B cell (primary cell): ENCODE measurements around the gene IDH3A. TPM values are rescaled to one million over a fixed set of nuclear protein-coding genes. Genes with fewer than 3 reads are reported as not detected.

Experiments used
- ATAC-seq: fragments of 200-7000 bp; cut with Tn5 transposase; one replicate; pipeline ENCODE4 v1.10.0; 2021; ENCODE audit warnings: low read depth, mild to moderate bottlenecking, moderate number of reproducible peaks, moderate library complexity
- CTCF ChIA-PET: fragments of 350-600 bp; sonication (Branson Sonifier 250); formaldehyde crosslinking; loops from one replicate; lab custom pipeline; 2021; ENCODE audit warnings: antibody characterized with exemption, inconsistent platforms; lab: Charles Lee
- POLR2A ChIA-PET: fragments of 350-600 bp; sonication (Branson Sonifier 250); formaldehyde crosslinking; loops from one replicate; lab custom pipeline; 2021; ENCODE audit warnings: antibody characterized with exemption; lab: Charles Lee
- DNase-seq: peaks from one replicate; pipeline ENCODE4 v3.0.0; 2013
- H2AFZ ChIP-seq: 2 replicates; pipeline ENCODE4 v1.6.1; 2012; ENCODE audit warnings: mild to moderate bottlenecking, low read depth, low read length; ENCODE audit not compliant: insufficient read depth, poor library complexity, severe bottlenecking
- H3K27ac ChIP-seq, 2 donors: 1 replicate in 1 of 2; 2 replicates in 1 of 2; pipeline ENCODE4 v1.5.1; 2012 to 2013; ENCODE audit warnings: low read length in 2 of 2, mild to moderate bottlenecking in 2 of 2, moderate library complexity in 1 of 2
- H3K27me3 ChIP-seq, 4 experiments: fragments of 200-600 bp in 1 of 4; sonication (generic) in 1 of 4; replicated peaks in 1 of 4; 1 replicate in 2 of 4; 2 replicates in 2 of 4; pipeline versions ENCODE4 v1.6.1 to v1.7.0; 2013 to 2016; ENCODE audit warnings: low read length in 3 of 4, mild to moderate bottlenecking in 2 of 4, mixed read lengths in 1 of 4, moderate library complexity in 1 of 4; ENCODE audit not compliant: insufficient read depth in 4 of 4, control insufficient read depth in 3 of 4; ENCODE audit errors: control extremely low read depth in 1 of 4
- H3K36me3 ChIP-seq, 2 experiments: replicated peaks in 1 of 2; 1 replicate in 1 of 2; 2 replicates in 1 of 2; pipeline versions ENCODE4 v1.6.1 to v1.7.1; 2013; ENCODE audit warnings: low read length in 1 of 2; ENCODE audit not compliant: insufficient read depth in 2 of 2, control insufficient read depth in 1 of 2; ENCODE audit errors: control extremely low read depth in 1 of 2, extremely low read depth in 1 of 2
- H3K4me1 ChIP-seq, 2 donors: fragments of 200-600 bp in 1 of 2; sonication (generic) in 1 of 2; 1 replicate in 1 of 2; 2 replicates in 1 of 2; pipeline versions ENCODE4 v1.5.1 to v1.6.1; 2013 to 2017; ENCODE audit warnings: low read length in 2 of 2; ENCODE audit not compliant: control insufficient read depth in 2 of 2, insufficient read depth in 2 of 2
- H3K4me2 ChIP-seq: replicated peaks from 2 replicates; pipeline ENCODE3; 2012; ENCODE audit warnings: mild to moderate bottlenecking, low read depth, low read length; ENCODE audit not compliant: poor library complexity, severe bottlenecking
- H3K4me3 ChIP-seq, 5 experiments: fragments of 200-600 bp in 1 of 5; sonication (generic) in 1 of 5; 1 replicate in 3 of 5; 2 replicates in 2 of 5; pipeline versions ENCODE4 v1.5.1 to v1.7.0; 2011 to 2016; ENCODE audit warnings: low read length in 4 of 5, mild to moderate bottlenecking in 4 of 5, low read depth in 2 of 5, control low read depth in 1 of 5, moderate library complexity in 1 of 5; ENCODE audit not compliant: insufficient read depth in 1 of 5; ENCODE audit errors: control extremely low read depth in 1 of 5, extremely low read depth in 1 of 5
- H3K79me2 ChIP-seq: fragments of 200-600 bp; sonication (generic); one replicate; pipeline ENCODE4 v1.6.0; 2016; ENCODE audit warnings: low read length; ENCODE audit not compliant: control insufficient read depth, insufficient read depth
- H3K9ac ChIP-seq: fragments of 200-600 bp; sonication (generic); 2 replicates; pipeline ENCODE4 v1.6.1; 2017; ENCODE audit warnings: mild to moderate bottlenecking, low read length, moderate library complexity
- H3K9me3 ChIP-seq, 3 donors: one replicate each; pipeline versions ENCODE4 v1.6.1 to v1.7.1; 2013; ENCODE audit warnings: low read length in 2 of 3; ENCODE audit not compliant: control insufficient read depth in 2 of 3, insufficient read depth in 1 of 3; ENCODE audit errors: control extremely low read depth in 1 of 3
- H4K20me1 ChIP-seq: 2 replicates; pipeline ENCODE4 v1.6.0; 2012; ENCODE audit warnings: mild to moderate bottlenecking, low read length; ENCODE audit not compliant: insufficient read depth, control insufficient read depth, poor library complexity, severe bottlenecking
- H3K27ac Mint-ChIP-seq: one replicate; pipeline ENCODE4 v1.8.0; 2021; ENCODE audit warnings: mixed read lengths
- H3K27me3 Mint-ChIP-seq: one replicate; pipeline ENCODE4 v1.8.0; 2021; ENCODE audit warnings: mixed read lengths
- H3K4me1 Mint-ChIP-seq: one replicate; pipeline ENCODE4 v1.8.0; 2021; ENCODE audit warnings: mixed read lengths
- H3K4me3 Mint-ChIP-seq: one replicate; pipeline ENCODE4 v1.8.0; 2021; ENCODE audit warnings: mixed read lengths
- H3K9me3 Mint-ChIP-seq: one replicate; pipeline ENCODE4 v1.8.0; 2022; ENCODE audit warnings: mixed read lengths; ENCODE audit not compliant: insufficient read depth
- CTCF ChIP-seq: fragments of 200-600 bp; IDR thresholded peaks from one replicate; pipeline ENCODE4 v1.8.0; 2022; ENCODE audit warnings: antibody characterized with exemption, mild to moderate bottlenecking
- EZH2 ChIP-seq: IDR thresholded peaks from 2 replicates; pipeline ENCODE4 v1.6.1; 2012; ENCODE audit warnings: borderline replicate concordance, low read depth, mild to moderate bottlenecking, moderate library complexity, low read length; ENCODE audit not compliant: insufficient read depth, poor library complexity, severe bottlenecking
- WGBS: methylation state at CpG from one replicate; pipeline ENCODE4 v1.1.5; 2013; ENCODE audit warnings: missing lambda C conversion rate; ENCODE audit not compliant: insufficient coverage; 5-methylcytosine and 5-hydroxymethylcytosine counted together
- intact Hi-C: fragments of 100-400 bp; cut with micrococcal nuclease; formaldehyde crosslinking; loops from one replicate; pipeline ENCODE4 v1.10.0; 2022
- polyA plus RNA-seq: library from polyadenylated mRNA; depleted of rRNA; stranded (reverse); fragments of >200 nt; gene quantifications from 2 replicates; pipeline ENCODE4 v1.2.3, GENCODE V29; 2012
- total RNA-seq, 2 donors: library from RNA; stranded (reverse); fragments of 120-200 nt in 1 of 2; gene quantifications; 1 replicate in 1 of 2; 2 replicates in 1 of 2; pipeline versions ENCODE4 v1.2.3 to v1.2.4, GENCODE V29; 2013 to 2022

The IDH3A gene
- total and polyA plus RNA-seq, 2 donors (not counting 1 experiment from before 2014, with no cell fraction given): 39.7 to 71.7 TPM

- no peak for ATAC-seq
- H3K9me3 ChIP-seq: peaks cover 0 to 3% (median 0%) of the 10 kb centered on the region in 3 donors
- intact Hi-C loops: no loop called here
- no peak overlapping the region for H3K9ac ChIP-seq
- no peak overlapping the region for H3K4me3 ChIP-seq
- TF ChIP-seq CTCF (no peak), EZH2 (no peak)
- H3K9me3 Mint-ChIP-seq: no peaks in the 10 kb centered on the region
- POLR2A ChIA-PET: no interaction called here
- H3K4me1 Mint-ChIP-seq: no peaks in the 10 kb centered on the region
- CTCF ChIA-PET: interaction anchor here (0.6 to 2.5 kb wide), 2 partner anchors 92 to 136 kb away, joined by 3 to 8 read pairs; no protein-coding TSS in a partner anchor
- no peak overlapping the region for H2AFZ ChIP-seq
- no peaks in the 10 kb centered on the region for H4K20me1 ChIP-seq
- no peaks in the 10 kb centered on the region for H3K27me3 ChIP-seq
- no peak overlapping the region for H3K27ac ChIP-seq
- peaks cover 0 to 4% of the 10 kb centered on the region in 2 donors for H3K4me1 ChIP-seq
- no peaks in the 10 kb centered on the region for H3K79me2 ChIP-seq
- no peak overlapping the region for H3K4me3 Mint-ChIP-seq
- DNase-seq: no peak
- H3K27ac Mint-ChIP-seq: no peak overlapping the region
- no peaks in the 10 kb centered on the region for H3K27me3 Mint-ChIP-seq
- no peaks in the 10 kb centered on the region for H3K36me3 ChIP-seq
- 63% methylated on average over 12 of the region's 12 CpGs for WGBS
- no peak overlapping the region for H3K4me2 ChIP-seq
These were observed 45.6 kb upstream of the IDH3A start for GRCh38 chr15:78103406-78104118.

GRCh38 chr15:78104119-78104479, 45.1 kb upstream of the IDH3A start:
- Histone ChIP-seq H3K36me3 (no peaks in the 10 kb centered on the region), H3K27me3 (no peaks in the 10 kb centered on the region), H3K27ac (no peak overlapping the region), H2AFZ (no peak overlapping the region), H4K20me1 (no peaks in the 10 kb centered on the region), H3K9me3 (peaks cover 0 to 3% (median 0%) of the 10 kb centered on the region in 3 donors), H3K9ac (no peak overlapping the region), H3K4me2 (no peak overlapping the region), H3K4me1 (peaks cover 0 to 4% of the 10 kb centered on the region in 2 donors), H3K79me2 (no peaks in the 10 kb centered on the region), H3K4me3 (no peak overlapping the region)
- H3K27ac Mint-ChIP-seq: no peak overlapping the region
- intact Hi-C loops: no loop called here
- POLR2A ChIA-PET: no interaction called here
- TF ChIP-seq CTCF: no peak
- no peaks in the 10 kb centered on the region for H3K27me3 Mint-ChIP-seq
- ATAC-seq: no peak
- no peaks in the 10 kb centered on the region for H3K4me1 Mint-ChIP-seq
- no peaks in the 10 kb centered on the region for H3K9me3 Mint-ChIP-seq
- DNase-seq: no peak
- CTCF ChIA-PET: interaction anchor here (1.6 to 2.5 kb wide), 2 partner anchors 11 to 91 kb away, joined by 4 to 8 read pairs; partner anchors contain the start of gene SH2D7
- 85% methylated on average over 4 of the region's 4 CpGs for WGBS
- H3K4me3 Mint-ChIP-seq: no peak overlapping the region
